Esophagus squamous epithelium (tissue), 5 donors: ENCODE data around the gene ASTL. TPM values are rescaled to one million over a fixed set of nuclear protein-coding genes. Genes with fewer than 3 reads are reported as not detected.

ENCODE experiments used
- DNase-seq: peaks from one replicate; lab custom pipeline; 2025; lab: John Stamatoyannopoulos, UW
- H3K27ac ChIP-seq, 4 donors: fragments of 200-600 bp; sonication (generic); one replicate each; pipeline ENCODE4 v1.5.1; 2016 to 2019; ENCODE audit warnings: mild to moderate bottlenecking in 1 of 4
- H3K27me3 ChIP-seq, 4 donors: fragments of 200-600 bp; sonication (generic); 1 replicate in 3 of 4; 2 replicates in 1 of 4; pipeline versions ENCODE4 v1.5.1 to v1.6.0; 2017 to 2021; ENCODE audit warnings: antibody characterized with exemption in 1 of 4
- H3K36me3 ChIP-seq, 3 donors: fragments of 200-600 bp; sonication (generic); one replicate each; pipeline ENCODE4 v1.5.1; 2016 to 2019
- H3K4me1 ChIP-seq, 3 donors: fragments of 200-600 bp; sonication (generic); one replicate each; pipeline ENCODE4 v1.5.1; 2017 to 2019
- H3K4me3 ChIP-seq, 4 donors: fragments of 200-600 bp; sonication (generic); 1 replicate in 3 of 4; 2 replicates in 1 of 4; pipeline ENCODE4 v1.5.1; 2016 to 2019; ENCODE audit warnings: mild to moderate bottlenecking in 2 of 4, moderate library complexity in 1 of 4
- H3K9me3 ChIP-seq, 3 donors: fragments of 200-600 bp; sonication (generic); one replicate each; pipeline ENCODE4 v1.5.1; 2016 to 2019
- POLR2A ChIP-seq, 4 donors: fragments of 450-650 bp; IDR thresholded peaks; one replicate each; pipeline ENCODE4 v1.6.1; 2017; ENCODE audit warnings: antibody characterized with exemption in 4 of 4, mild to moderate bottlenecking in 4 of 4, moderate library complexity in 3 of 4
- WGBS, 2 donors: methylation state at CpG; one replicate each; pipeline ENCODE4 v1.1.5; 2018; 5-methylcytosine and 5-hydroxymethylcytosine counted together
- intact Hi-C: fragments of 100-400 bp; cut with DNase I; formaldehyde crosslinking; loops from one replicate; pipeline ENCODE4 v1.15.0; 2022
- total RNA-seq, 4 donors: library from RNA; depleted of rRNA; stranded (reverse); fragments of >200 nt; gene quantifications; one replicate each; pipeline ENCODE4 v1.1.0, GENCODE V29; 2016
- TF ChIP-seq, protein P1 (sequence below), 6 experiments: fragments of 450-650 bp in 4 of 6; fragments of 200-600 bp in 2 of 6; sonication (generic) in 2 of 6; IDR thresholded peaks; one replicate each; pipeline ENCODE4 v1.5.1; 2016 to 2019; ENCODE audit warnings: antibody characterized with exemption in 6 of 6, mild to moderate bottlenecking in 4 of 6, moderate library complexity in 4 of 6
- donor health status: DM: yes; HTN: yes; CAD: no.

ASTL gene
- total RNA-seq, 4 donors from 2014 or later: 0.30 to 0.53 TPM; not detected in 2

DNA sequence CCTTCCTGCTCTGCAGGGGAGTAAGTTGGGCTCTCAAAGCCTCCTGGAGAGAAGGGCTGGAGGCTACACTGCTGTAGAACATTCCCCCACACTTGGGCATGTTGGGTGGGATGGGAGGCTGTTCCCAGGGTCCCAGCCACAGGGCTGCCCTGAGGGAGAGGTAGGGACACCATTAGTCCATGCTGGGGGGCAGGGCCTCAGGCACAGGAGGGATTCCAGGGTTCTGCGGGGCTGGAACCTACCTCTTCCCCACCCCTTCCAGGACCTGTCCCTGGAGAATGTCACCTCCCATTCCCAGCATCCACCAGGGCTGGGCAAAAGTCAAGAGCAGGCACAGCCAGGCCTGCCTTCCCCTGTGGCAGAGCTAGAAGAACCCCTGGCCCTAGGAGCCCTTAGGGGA lies 15.0 kb downstream of the ASTL start:
- WGBS, 2 donors: 50 to 100% methylated on average over 1 of the region's 1 CpG
- TF ChIP-seq, protein P1, sequence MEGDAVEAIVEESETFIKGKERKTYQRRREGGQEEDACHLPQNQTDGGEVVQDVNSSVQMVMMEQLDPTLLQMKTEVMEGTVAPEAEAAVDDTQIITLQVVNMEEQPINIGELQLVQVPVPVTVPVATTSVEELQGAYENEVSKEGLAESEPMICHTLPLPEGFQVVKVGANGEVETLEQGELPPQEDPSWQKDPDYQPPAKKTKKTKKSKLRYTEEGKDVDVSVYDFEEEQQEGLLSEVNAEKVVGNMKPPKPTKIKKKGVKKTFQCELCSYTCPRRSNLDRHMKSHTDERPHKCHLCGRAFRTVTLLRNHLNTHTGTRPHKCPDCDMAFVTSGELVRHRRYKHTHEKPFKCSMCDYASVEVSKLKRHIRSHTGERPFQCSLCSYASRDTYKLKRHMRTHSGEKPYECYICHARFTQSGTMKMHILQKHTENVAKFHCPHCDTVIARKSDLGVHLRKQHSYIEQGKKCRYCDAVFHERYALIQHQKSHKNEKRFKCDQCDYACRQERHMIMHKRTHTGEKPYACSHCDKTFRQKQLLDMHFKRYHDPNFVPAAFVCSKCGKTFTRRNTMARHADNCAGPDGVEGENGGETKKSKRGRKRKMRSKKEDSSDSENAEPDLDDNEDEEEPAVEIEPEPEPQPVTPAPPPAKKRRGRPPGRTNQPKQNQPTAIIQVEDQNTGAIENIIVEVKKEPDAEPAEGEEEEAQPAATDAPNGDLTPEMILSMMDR (IDR thresholded peaks at IDR 0.05): no peak
- TF ChIP-seq POLR2A (IDR thresholded peaks at IDR 0.05): no peak
- Histone ChIP-seq H3K36me3 (no peaks in the 10 kb centered on the region), H3K27ac (no peak overlapping the region), H3K4me1 (peaks cover 0 to under 1% (median 0%) of the 10 kb centered on the region in 3 donors), H3K4me3 (no peak overlapping the region), H3K9me3 (no peaks in the 10 kb centered on the region), H3K27me3 (peaks cover 0 to 65% (median 3%) of the 10 kb centered on the region in 4 donors)
- no peak for DNase-seq
- intact Hi-C loops: no loop called here

DNA sequence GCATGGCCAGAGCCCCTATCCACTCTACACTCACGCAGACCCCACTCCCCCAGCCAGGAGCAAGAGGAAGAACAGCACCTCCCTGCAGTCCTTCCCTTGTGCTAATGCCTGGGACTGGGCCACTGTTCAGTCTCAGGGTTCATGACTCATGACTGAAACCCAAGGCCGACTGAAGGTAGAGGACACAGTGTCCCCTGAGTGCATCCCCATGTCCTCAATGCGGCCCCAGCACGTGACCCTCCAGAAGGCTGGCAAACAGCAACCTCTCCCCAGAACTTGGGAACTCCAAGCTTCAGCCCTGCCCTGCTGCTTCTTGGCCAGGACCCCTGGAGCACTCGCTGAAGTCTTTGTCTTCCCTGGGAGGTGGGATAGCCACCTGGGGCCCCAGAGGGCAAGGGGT lies 15.9 kb downstream of the ASTL start:
- H3K27me3 ChIP-seq: peaks cover 0 to 74% (median 3%) of the 10 kb centered on the region in 4 donors
- intact Hi-C loops: no loop called here
- no peak overlapping the region for H3K4me3 ChIP-seq
- no peak for TF ChIP-seq POLR2A (IDR thresholded peaks at IDR 0.05)
- TF ChIP-seq, protein P1 (IDR thresholded peaks at IDR 0.05): no peak
- H3K9me3 ChIP-seq: no peaks in the 10 kb centered on the region
- H3K4me1 ChIP-seq: peaks cover under 1 to 9% (median 4%) of the 10 kb centered on the region in 3 donors
- no peak for DNase-seq
- no peaks in the 10 kb centered on the region for H3K36me3 ChIP-seq
- WGBS, 2 donors: 71% methylated on average over 1 of the region's 5 CpGs; no CpG with 5 or more reads in 1 of the 2 donors
- H3K27ac ChIP-seq: no peak overlapping the region

DNA sequence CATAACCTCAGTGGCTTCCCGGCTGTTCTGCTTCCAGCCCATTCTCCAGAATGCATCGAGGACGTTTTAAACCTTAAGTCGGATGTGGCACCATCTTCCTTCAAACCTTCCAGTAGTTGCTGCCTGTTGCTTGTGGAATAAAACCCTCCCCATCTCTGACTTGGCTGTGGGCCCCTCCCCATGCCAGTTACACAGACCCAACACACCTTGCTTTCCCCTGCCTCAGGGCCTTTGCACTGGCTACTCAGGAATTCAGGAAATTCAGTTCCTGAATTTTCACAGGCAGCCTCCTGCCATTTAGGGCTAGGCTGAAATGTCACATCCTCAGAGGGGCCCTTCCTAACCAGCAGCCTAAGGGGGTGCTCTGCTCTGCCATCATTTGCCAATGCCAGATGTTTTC lies 16.9 kb downstream of the ASTL start:
- Histone ChIP-seq H3K27me3 (peaks cover 0 to 84% (median 3%) of the 10 kb centered on the region in 4 donors), H3K4me3 (no peak overlapping the region), H3K9me3 (no peaks in the 10 kb centered on the region), H3K27ac (no peak overlapping the region), H3K4me1 (peaks cover 4 to 19% (median 10%) of the 10 kb centered on the region in 3 donors), H3K36me3 (no peaks in the 10 kb centered on the region)
- intact Hi-C loops: no loop called here
- 90 to 91% methylated on average over 4 of the region's 4 CpGs for WGBS, 2 donors
- DNase-seq: no peak
- TF ChIP-seq POLR2A (IDR thresholded peaks at IDR 0.05): no peak
- TF ChIP-seq, protein P1 (IDR thresholded peaks at IDR 0.05): no peak

DNA sequence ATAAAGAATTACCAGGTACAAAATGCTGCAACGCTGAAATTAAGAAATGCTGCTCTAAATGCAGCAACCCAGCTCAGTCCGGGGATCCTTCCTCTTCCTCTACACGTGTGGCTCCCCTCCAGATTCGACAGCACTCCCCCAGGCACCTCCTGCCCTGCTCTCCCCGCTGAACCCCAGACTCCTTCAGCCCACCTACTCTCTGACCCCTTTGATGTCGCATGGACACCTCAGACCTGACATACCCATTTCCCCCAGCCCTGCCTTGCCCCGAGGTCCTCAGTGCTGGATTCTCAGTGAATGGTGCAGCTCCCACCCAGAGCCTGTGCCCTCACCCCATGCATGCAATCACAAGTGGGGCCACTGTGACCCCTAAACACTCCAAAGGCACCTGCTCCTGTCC lies 17.3 kb downstream of the ASTL start:
- DNase-seq: no peak
- H3K27me3 ChIP-seq: peaks cover 0 to 88% (median 3%) of the 10 kb centered on the region in 4 donors
- no peak overlapping the region for H3K27ac ChIP-seq
- peaks cover 7 to 23% (median 14%) of the 10 kb centered on the region in 3 donors for H3K4me1 ChIP-seq
- no peak overlapping the region for H3K4me3 ChIP-seq
- TF ChIP-seq POLR2A (IDR thresholded peaks at IDR 0.05): no peak
- no peaks in the 10 kb centered on the region for H3K9me3 ChIP-seq
- no peaks in the 10 kb centered on the region for H3K36me3 ChIP-seq
- 55 to 65% methylated on average over 7 of the region's 7 CpGs for WGBS, 2 donors
- intact Hi-C loops: no loop called here

DNA sequence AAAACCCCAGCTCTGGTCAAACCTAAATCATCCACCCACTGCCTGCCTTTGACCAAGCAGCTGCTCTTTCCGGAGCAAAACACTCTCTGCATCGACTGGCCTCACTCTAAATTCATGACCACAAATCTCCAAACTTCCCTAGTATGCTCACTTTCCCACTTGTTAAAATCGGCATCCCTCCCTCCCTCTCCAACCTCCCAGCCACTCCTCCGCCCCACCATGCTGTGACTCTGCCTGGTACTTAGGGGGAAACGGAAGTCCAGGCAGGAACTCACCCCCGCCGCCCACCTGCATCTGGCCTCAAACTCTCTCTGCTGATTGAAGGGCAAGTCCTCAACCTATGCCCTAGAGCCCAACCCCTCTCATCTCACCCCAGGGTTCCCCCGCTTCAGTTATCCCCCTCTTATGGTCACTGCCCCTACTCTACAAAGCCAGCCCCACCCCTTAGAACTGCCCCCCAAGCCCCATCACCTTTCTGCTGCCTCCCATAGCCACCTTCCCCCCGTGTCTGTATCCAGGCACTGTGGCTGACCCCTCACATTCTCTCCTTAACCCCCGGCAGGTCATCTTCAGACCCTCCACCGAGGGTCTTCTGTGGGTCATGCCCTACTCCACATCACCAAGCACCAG lies 18.1 kb downstream of the ASTL start:
- intact Hi-C loops: no loop called here
- 46 to 53% methylated on average over 11 of the region's 11 CpGs for WGBS, 2 donors

More for the DNA sequence above, 18.1 kb downstream of the ASTL start:
- DNase-seq: no peak
- Histone ChIP-seq H3K9me3 (no peaks in the 10 kb centered on the region), H3K36me3 (no peaks in the 10 kb centered on the region), H3K27ac (no peak overlapping the region), H3K4me3 (no peak overlapping the region), H3K4me1 (peaks cover 7 to 27% (median 16%) of the 10 kb centered on the region in 3 donors), H3K27me3 (peaks cover 0 to 91% (median 3%) of the 10 kb centered on the region in 4 donors)
- no peak for TF ChIP-seq POLR2A (IDR thresholded peaks at IDR 0.05)
- TF ChIP-seq, protein P1 (IDR thresholded peaks at IDR 0.05): no peak
